Stimulated activated CD4-positive, alpha-beta T cell treated with anti-CD3 and anti-CD28 coated beads, Interleukin-1b, Interleukin-23, amount 100 ng/mL, for 4 hours (primary cell): ENCODE data around the gene SEZ6L2.
"Not testable (repeated sequence)": the region's sequence is repeated elsewhere in the genome, so short reads cannot be mapped to it uniquely, and the experiment has no call there.

Experiments used
- DNase-seq, 2 donors: peaks; one replicate each; pipeline ENCODE4 v3.0.0-alpha.2; 2020; ENCODE audit warnings: low read depth in 2 of 2

SEZ6L2 gene

GRCh38 chr16:29910819-29911675, 11.7 kb upstream of the SEZ6L2 start:
- no peak for DNase-seq

GRCh38 chr16:29909851-29910250, 10.5 kb upstream of the SEZ6L2 start:
- DNase-seq = not testable (repeated sequence)

- no peak for DNase-seq
These were observed 10.0 kb upstream of the SEZ6L2 start for GRCh38 chr16:29909391-29909790.

- no peak for DNase-seq
These were observed 9.4 kb upstream of the SEZ6L2 start for GRCh38 chr16:29908719-29909220.

GRCh38 chr16:29907973-29908372, 8.6 kb upstream of the SEZ6L2 start:
- DNase-seq = no peak

- no peak for DNase-seq
These were observed 7.3 kb upstream of the SEZ6L2 start for GRCh38 chr16:29906520-29907244.

- no peak for DNase-seq
These were observed 6.3 kb upstream of the SEZ6L2 start for GRCh38 chr16:29905668-29906067.

- no peak for DNase-seq
These were observed 5.6 kb upstream of the SEZ6L2 start for GRCh38 chr16:29904947-29905346.

GRCh38 chr16:29903590-29903989, 4.2 kb upstream of the SEZ6L2 start:
- no peak for DNase-seq

- DNase-seq = no peak
These were observed 2.2 kb upstream of the SEZ6L2 start for GRCh38 chr16:29901607-29901945.

GRCh38 chr16:29900888-29901606, 1.7 kb upstream of the SEZ6L2 start:
- DNase-seq = no peak

GRCh38 chr16:29900102-29900887, 945 bp upstream of the SEZ6L2 start, which contains the start of gene ASPHD1:
Gene ASPHD1 (plus strand): TSS chr16:29900488. CDS start chr16:29900972, 484 bp downstream.
- DNase-seq = peak; percentile 50 to 77

GRCh38 chr16:29898804-29899515, 390 bp downstream of the SEZ6L2 start:
- DNase-seq = no peak

GRCh38 chr16:29898135-29898803, 1.1 kb downstream of the SEZ6L2 start:
- no peak for DNase-seq

GRCh38 chr16:29897333-29897732, 2.0 kb downstream of the SEZ6L2 start:
- DNase-seq = no peak

GRCh38 chr16:29896841-29897240, 2.5 kb downstream of the SEZ6L2 start:
- DNase-seq = no peak

- no peak for DNase-seq
These were observed 5.0 kb downstream of the SEZ6L2 start for GRCh38 chr16:29894352-29894751.

GRCh38 chr16:29893553-29893952, 5.8 kb downstream of the SEZ6L2 start:
- no peak for DNase-seq

- no peak for DNase-seq
These were observed 6.9 kb downstream of the SEZ6L2 start for GRCh38 chr16:29892458-29892813.
